ENCODE data around the gene OR1A2.
"Not testable (repeated sequence)": the region's sequence is repeated elsewhere in the genome, so short reads cannot be mapped to it uniquely, and the experiment has no call there.

The OR1A2 gene

GRCh38 chr17:3197219-3197618, at the start of gene OR1A2:
TSS of gene OR1A2 (plus strand) at chr17:3197519. CDS start at chr17:3197519, 0 bp downstream.
- DNase-seq = no peak

GRCh38 chr17:3157218-3157617, 40.1 kb upstream of the OR1A2 start:
- no peak for DNase-seq

GRCh38 chr17:3167574-3167973, 29.7 kb upstream of the OR1A2 start:
- no peak for DNase-seq

- no peak for DNase-seq
These were observed 7.4 kb upstream of the OR1A2 start for GRCh38 chr17:3189961-3190360.

GRCh38 chr17:3207367-3207766, 10.0 kb downstream of the OR1A2 start, which contains the start of gene OR1A1:
TSS of gene OR1A1 (plus strand) at chr17:3207667. CDS start at chr17:3215621, 7,954 bp downstream.
- DNase-seq = no peak

GRCh38 chr17:3208484-3208883, 11.2 kb downstream of the OR1A2 start:
- DNase-seq = no peak

GRCh38 chr17:3213001-3213400, 15.7 kb downstream of the OR1A2 start:
- DNase-seq = no peak

GRCh38 chr17:3213587-3213986, 16.3 kb downstream of the OR1A2 start:
- no peak for DNase-seq

- not testable (repeated sequence) for DNase-seq
These were observed 22.7 kb downstream of the OR1A2 start for GRCh38 chr17:3219978-3220377.

- DNase-seq = no peak
These were observed 24.5 kb downstream of the OR1A2 start for GRCh38 chr17:3221850-3222249.

GRCh38 chr17:3222505-3222904, 25.2 kb downstream of the OR1A2 start:
- DNase-seq = no peak

- not testable (repeated sequence) for DNase-seq
These were observed 27.5 kb downstream of the OR1A2 start for GRCh38 chr17:3224721-3225352.

GRCh38 chr17:3232300-3232699, 35.0 kb downstream of the OR1A2 start:
- not testable (repeated sequence) for DNase-seq

- not testable (repeated sequence) for DNase-seq
These were observed 41.4 kb downstream of the OR1A2 start for GRCh38 chr17:3238685-3239084.

- not testable (repeated sequence) for DNase-seq
These were observed 43.7 kb downstream of the OR1A2 start for GRCh38 chr17:3241044-3241443.

- not testable (repeated sequence) for DNase-seq
These were observed 47.5 kb downstream of the OR1A2 start for GRCh38 chr17:3244841-3245240.
